Sigmoid colon (tissue), 7 donors: Measurements from ENCODE around the gene CDK15. TPM values are rescaled to one million over a fixed set of nuclear protein-coding genes. Genes with fewer than 3 reads are reported as not detected.

Experiments used
- DNase-seq: peaks from one replicate; pipeline ENCODE4 v3.0.0-alpha.2; 2019
- H3K27ac ChIP-seq, 4 donors: fragments of 200-600 bp; sonication (generic); one replicate each; pipeline ENCODE4 v1.5.1; 2016 to 2019; ENCODE audit warnings: mild to moderate bottlenecking in 1 of 4
- H3K27me3 ChIP-seq, 3 donors: fragments of 200-600 bp; sonication (generic); one replicate each; pipeline ENCODE4 v1.5.1; 2019; ENCODE audit warnings: mild to moderate bottlenecking in 1 of 3
- H3K36me3 ChIP-seq, 4 donors: fragments of 200-600 bp; sonication (generic); one replicate each; pipeline ENCODE4 v1.5.1; 2016 to 2019
- H3K4me1 ChIP-seq, 4 donors: fragments of 200-600 bp; sonication (generic); one replicate each; pipeline ENCODE4 v1.5.1; 2017 to 2019
- H3K4me3 ChIP-seq, 4 donors: fragments of 200-600 bp; sonication (generic); one replicate each; pipeline ENCODE4 v1.5.1; 2017 to 2019; ENCODE audit warnings: mild to moderate bottlenecking in 2 of 4, moderate library complexity in 1 of 4
- H3K9me3 ChIP-seq, 4 donors: fragments of 200-600 bp in 3 of 4; sonication (generic) in 3 of 4; one replicate each; pipeline versions ENCODE4 v1.5.1 to v1.6.1; 2013 to 2019
- CTCF ChIP-seq, 4 experiments: fragments of 450-650 bp in 3 of 4; fragments of 200-600 bp in 1 of 4; IDR thresholded peaks; one replicate each; pipeline ENCODE4 v1.5.1; 2016 to 2019; ENCODE audit warnings: antibody characterized with exemption in 4 of 4, mild to moderate bottlenecking in 3 of 4, moderate library complexity in 2 of 4
- EP300 ChIP-seq, 4 donors: sonication (generic); formaldehyde crosslinking; IDR thresholded peaks; one replicate each; pipeline ENCODE4 v1.6.1; 2017; ENCODE audit warnings: antibody characterized with exemption in 4 of 4
- POLR2A ChIP-seq, 2 donors: fragments of 450-650 bp; IDR thresholded peaks; one replicate each; pipeline ENCODE4 v1.6.1; 2016; ENCODE audit warnings: antibody characterized with exemption in 2 of 2, mild to moderate bottlenecking in 2 of 2, moderate library complexity in 2 of 2
- POLR2AphosphoS5 ChIP-seq, 4 donors: sonication (generic); formaldehyde crosslinking; IDR thresholded peaks; one replicate each; pipeline ENCODE4 v1.6.1; 2017; ENCODE audit warnings: antibody characterized with exemption in 4 of 4
- WGBS, 2 donors: extraction: QIAGEN DNeasy Blood & Tissue Kit; methylation state at CpG; one replicate each; pipeline ENCODE4 v1.1.7; 2013; 5-methylcytosine and 5-hydroxymethylcytosine counted together
- intact Hi-C: fragments of 100-400 bp; cut with DNase I; formaldehyde crosslinking; loops from one replicate; pipeline ENCODE4 v1.15.1; 2023
- polyA plus RNA-seq, 3 donors: library from polyadenylated mRNA; stranded (reverse); fragments of 200-250 nt; gene quantifications; one replicate each; pipeline ENCODE4 v1.2.3, GENCODE V29; 2013
- total RNA-seq, 4 donors: library from RNA; depleted of rRNA; stranded (reverse); fragments of >200 nt; gene quantifications; one replicate each; pipeline ENCODE4 v1.1.0, GENCODE V29; 2016
- donor health status: healthy with polysubstance abuse.
- donor health status: Bipolar disorder and iron deficiency.
- donor health status: healthy.

CDK15 gene
- total and polyA plus RNA-seq, 7 donors, result 0.12 to 0.81 (median 0.55) TPM; not detected in 1

DNA sequence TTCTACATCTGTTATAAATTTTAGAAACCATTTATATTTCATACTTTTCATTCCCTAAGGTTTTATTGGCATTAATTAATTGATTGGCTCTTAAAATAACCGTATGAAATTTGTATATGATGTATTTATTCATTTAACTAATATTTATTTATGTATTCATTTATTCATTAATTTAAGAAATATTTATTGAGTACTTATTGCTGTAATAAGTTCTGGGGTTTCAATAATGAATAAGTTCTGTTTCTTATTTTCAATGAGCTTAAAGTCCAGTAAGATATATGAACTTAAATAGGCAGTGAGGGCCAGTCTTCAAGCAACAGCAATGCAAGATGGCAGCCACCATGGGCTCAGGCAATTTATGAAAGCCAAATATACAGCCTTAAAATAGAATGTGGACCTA is 17.9 kb downstream of the CDK15 start:
- Histone ChIP-seq H3K27me3 (no peaks in the 10 kb centered on the region), H3K9me3 (no peaks in the 10 kb centered on the region), H3K4me1 (no peaks in the 10 kb centered on the region), H3K27ac (no peak overlapping the region), H3K4me3 (no peak overlapping the region), H3K36me3 (no peaks in the 10 kb centered on the region)
- 79% methylated on average over 1 of the region's 1 CpG for WGBS, 2 donors
- DNase-seq, result no peak
- intact Hi-C loops, result no loop called here
- TF ChIP-seq POLR2A (IDR thresholded peaks at IDR 0.05) (no peak), POLR2AphosphoS5 (IDR thresholded peaks at IDR 0.05) (no peak), EP300 (IDR thresholded peaks at IDR 0.05) (no peak), CTCF (IDR thresholded peaks at IDR 0.05) (no peak)

DNA sequence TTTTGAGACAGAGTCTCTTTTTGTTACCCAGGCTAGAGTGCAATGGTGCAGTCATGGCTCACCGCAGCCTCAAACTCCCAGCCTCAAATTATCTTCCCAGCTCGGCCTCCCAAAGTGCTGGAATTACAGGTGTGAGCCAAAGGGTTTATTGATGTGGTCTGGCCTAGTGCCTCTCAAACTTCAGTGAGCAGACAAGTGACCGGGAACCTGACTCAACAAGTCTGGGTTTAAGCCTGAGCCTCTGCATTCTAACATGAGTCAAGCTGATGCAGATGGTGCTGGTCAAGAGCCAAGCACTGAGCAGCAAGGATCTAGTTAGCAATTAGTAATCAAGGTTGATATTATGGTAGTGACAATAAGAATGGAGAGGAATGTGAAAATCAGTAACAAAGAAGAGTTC is 21.3 kb downstream of the CDK15 start:
- no peak for DNase-seq
- H3K36me3 ChIP-seq, result no peaks in the 10 kb centered on the region
- no peak overlapping the region for H3K27ac ChIP-seq
- no peaks in the 10 kb centered on the region for H3K9me3 ChIP-seq
- no peak overlapping the region for H3K4me3 ChIP-seq
- H3K27me3 ChIP-seq, result no peaks in the 10 kb centered on the region
- no peaks in the 10 kb centered on the region for H3K4me1 ChIP-seq
- intact Hi-C loops, result no loop called here
- 92 to 95% methylated on average over 3 of the region's 3 CpGs for WGBS, 2 donors
- TF ChIP-seq EP300 (IDR thresholded peaks at IDR 0.05), result no peak
- TF ChIP-seq POLR2A (IDR thresholded peaks at IDR 0.05), result no peak
- TF ChIP-seq POLR2AphosphoS5 (IDR thresholded peaks at IDR 0.05), result no peak
- TF ChIP-seq CTCF (IDR thresholded peaks at IDR 0.05), result no peak

- no peak overlapping the region for H3K4me3 ChIP-seq
- intact Hi-C loops, result no loop called here
- H3K27ac ChIP-seq, result no peak overlapping the region
- 92 to 95% methylated on average over 2 of the region's 2 CpGs for WGBS, 2 donors
- no peak for DNase-seq
- H3K27me3 ChIP-seq, result no peaks in the 10 kb centered on the region
- H3K36me3 ChIP-seq, result no peaks in the 10 kb centered on the region
- no peaks in the 10 kb centered on the region for H3K4me1 ChIP-seq
- H3K9me3 ChIP-seq, result no peaks in the 10 kb centered on the region
- no peak for TF ChIP-seq POLR2A (IDR thresholded peaks at IDR 0.05)
- TF ChIP-seq POLR2AphosphoS5 (IDR thresholded peaks at IDR 0.05), result no peak
- TF ChIP-seq CTCF (IDR thresholded peaks at IDR 0.05), result no peak
- no peak for TF ChIP-seq EP300 (IDR thresholded peaks at IDR 0.05)
Measured at GRCh38 chr2:201828220-201828619, 21.9 kb downstream of the CDK15 start.

- intact Hi-C loops, result no loop called here
- no peaks in the 10 kb centered on the region for H3K9me3 ChIP-seq
- DNase-seq, result no peak
- 93 to 95% methylated on average over 1 of the region's 1 CpG for WGBS, 2 donors
- no peaks in the 10 kb centered on the region for H3K27me3 ChIP-seq
- no peak overlapping the region for H3K27ac ChIP-seq
- no peaks in the 10 kb centered on the region for H3K36me3 ChIP-seq
- no peak overlapping the region for H3K4me3 ChIP-seq
- H3K4me1 ChIP-seq, result no peaks in the 10 kb centered on the region
- TF ChIP-seq POLR2AphosphoS5 (IDR thresholded peaks at IDR 0.05) (no peak), CTCF (IDR thresholded peaks at IDR 0.05) (no peak)
Measured at GRCh38 chr2:201830666-201831065, 24.3 kb downstream of the CDK15 start.

DNA sequence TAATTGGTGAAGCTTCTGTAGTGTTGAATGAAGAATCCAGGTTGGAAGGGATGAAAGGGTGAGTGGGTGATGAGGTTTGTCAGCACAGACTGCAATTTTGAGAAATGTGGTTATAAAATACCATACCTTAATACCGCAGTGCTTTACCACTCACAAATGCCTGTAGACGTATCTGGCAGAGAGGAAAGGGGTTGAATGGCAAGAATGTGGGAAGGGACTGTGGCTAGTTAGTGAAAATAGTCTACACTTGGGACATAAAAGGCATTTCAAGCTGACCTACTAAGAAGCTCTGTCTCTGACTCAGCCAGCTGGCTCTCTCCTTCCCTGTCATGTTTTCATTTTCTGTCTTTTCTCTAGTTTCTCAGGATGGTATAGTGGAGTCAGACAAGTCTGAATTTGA is 25.1 kb downstream of the CDK15 start:
- TF ChIP-seq EP300 (IDR thresholded peaks at IDR 0.05), result no peak
- no peak for TF ChIP-seq POLR2A (IDR thresholded peaks at IDR 0.05)
- no peak for TF ChIP-seq POLR2AphosphoS5 (IDR thresholded peaks at IDR 0.05)
- TF ChIP-seq CTCF (IDR thresholded peaks at IDR 0.05), result no peak
- Histone ChIP-seq H3K9me3 (no peaks in the 10 kb centered on the region), H3K36me3 (no peaks in the 10 kb centered on the region), H3K27me3 (no peaks in the 10 kb centered on the region), H3K27ac (no peak overlapping the region), H3K4me1 (no peaks in the 10 kb centered on the region), H3K4me3 (no peak overlapping the region)
- no peak for DNase-seq
- 80 to 89% methylated on average over 2 of the region's 2 CpGs for WGBS, 2 donors
- intact Hi-C loops, result no loop called here
